Fibroblast of villous mesenchyme (primary cell): Measurements from ENCODE around the gene TNFRSF1B. TPM values are rescaled to one million over a fixed set of nuclear protein-coding genes. Genes with fewer than 3 reads are reported as not detected.

Experiments
- DNase-seq: peaks from one replicate; pipeline ENCODE4 v3.0.0-alpha.2; 2010; ENCODE audit warnings: low read depth
- H3K4me3 ChIP-seq: 2 replicates; pipeline ENCODE4 v1.5.1; 2011; ENCODE audit warnings: low read depth, mild to moderate bottlenecking, low read length
- total RNA-seq: library from RNA; depleted of rRNA; stranded (reverse); fragments of >200 nt; gene quantifications from 2 replicates; pipeline ENCODE4 v1.2.3, GENCODE V29; 2012
- TF ChIP-seq, protein P1 (sequence below): IDR thresholded peaks from 2 replicates; pipeline ENCODE4 v1.5.1; 2012; ENCODE audit warnings: low read depth, mild to moderate bottlenecking, low read length; ENCODE audit not compliant: insufficient read depth

The TNFRSF1B gene
- total RNA-seq, 1 donor, result 25.9 TPM

- TF ChIP-seq, protein P1, sequence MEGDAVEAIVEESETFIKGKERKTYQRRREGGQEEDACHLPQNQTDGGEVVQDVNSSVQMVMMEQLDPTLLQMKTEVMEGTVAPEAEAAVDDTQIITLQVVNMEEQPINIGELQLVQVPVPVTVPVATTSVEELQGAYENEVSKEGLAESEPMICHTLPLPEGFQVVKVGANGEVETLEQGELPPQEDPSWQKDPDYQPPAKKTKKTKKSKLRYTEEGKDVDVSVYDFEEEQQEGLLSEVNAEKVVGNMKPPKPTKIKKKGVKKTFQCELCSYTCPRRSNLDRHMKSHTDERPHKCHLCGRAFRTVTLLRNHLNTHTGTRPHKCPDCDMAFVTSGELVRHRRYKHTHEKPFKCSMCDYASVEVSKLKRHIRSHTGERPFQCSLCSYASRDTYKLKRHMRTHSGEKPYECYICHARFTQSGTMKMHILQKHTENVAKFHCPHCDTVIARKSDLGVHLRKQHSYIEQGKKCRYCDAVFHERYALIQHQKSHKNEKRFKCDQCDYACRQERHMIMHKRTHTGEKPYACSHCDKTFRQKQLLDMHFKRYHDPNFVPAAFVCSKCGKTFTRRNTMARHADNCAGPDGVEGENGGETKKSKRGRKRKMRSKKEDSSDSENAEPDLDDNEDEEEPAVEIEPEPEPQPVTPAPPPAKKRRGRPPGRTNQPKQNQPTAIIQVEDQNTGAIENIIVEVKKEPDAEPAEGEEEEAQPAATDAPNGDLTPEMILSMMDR, result no peak
- DNase-seq, result no peak
- H3K4me3 ChIP-seq, result no peak overlapping the region
Measured at GRCh38 chr1:12159816-12160215, 7.0 kb upstream of the TNFRSF1B start.

DNA sequence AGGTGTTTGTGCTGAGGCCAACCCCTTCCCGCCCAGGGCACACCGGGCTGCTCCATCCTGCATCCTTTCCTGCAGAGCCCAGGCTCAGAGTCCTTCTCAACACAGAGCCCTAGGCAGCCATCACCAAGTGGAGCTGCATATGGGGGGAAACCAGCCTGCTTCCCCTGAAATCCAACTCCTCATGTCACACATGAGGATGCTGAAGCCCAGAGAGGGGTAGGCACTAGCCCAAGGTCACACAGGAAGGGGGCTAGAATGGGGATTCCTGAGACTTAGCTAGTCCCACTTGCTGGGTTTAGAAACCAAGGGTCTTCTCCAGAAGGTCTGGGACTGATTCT, 5.5 kb upstream of the TNFRSF1B start:
- TF ChIP-seq, protein P1, result no peak
- DNase-seq, result no peak

GRCh38 chr1:12161662-12162458, 4.9 kb upstream of the TNFRSF1B start:
- H3K4me3 ChIP-seq, result no peak overlapping the region
- TF ChIP-seq, protein P1, result no peak
- DNase-seq, result peak; percentile 94

More for the DNA sequence above, 5.5 kb upstream of the TNFRSF1B start:
- H3K4me3 ChIP-seq, result no peak overlapping the region

DNA sequence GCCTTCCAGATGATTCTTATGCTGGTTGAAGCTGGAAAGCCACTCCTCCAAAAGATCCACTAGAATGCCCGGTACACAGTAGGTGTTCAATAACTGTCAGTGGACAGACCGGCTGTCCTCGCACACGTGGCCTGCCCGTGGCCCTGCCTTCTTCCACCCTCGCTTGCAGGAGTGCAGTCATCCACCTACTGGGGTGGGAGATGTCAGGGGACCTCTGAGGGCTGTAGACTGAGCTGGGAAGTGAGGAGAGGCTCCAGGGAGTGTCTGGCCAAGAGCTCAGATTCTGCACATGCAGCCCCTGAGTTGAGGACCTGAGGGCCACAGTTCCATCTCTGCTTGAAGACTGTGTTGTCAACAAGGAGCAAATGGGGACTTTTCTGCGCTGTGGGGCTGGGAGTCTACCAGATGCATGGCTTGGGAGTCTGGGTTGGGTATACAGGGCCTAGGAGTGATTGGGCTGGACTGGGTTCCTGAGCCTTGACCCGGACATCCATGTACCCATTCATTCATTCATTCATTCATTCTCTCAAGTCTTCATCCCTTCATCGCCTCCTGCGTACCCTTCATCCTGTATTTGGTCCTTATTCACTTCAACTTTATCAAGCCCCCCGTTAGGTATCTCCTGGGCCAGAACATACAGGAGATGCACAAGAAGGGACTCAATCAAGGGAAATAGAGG, 4.2 kb upstream of the TNFRSF1B start:
- TF ChIP-seq, protein P1, result no peak
- DNase-seq, result no peak
- H3K4me3 ChIP-seq, result no peak overlapping the region

- no peak for DNase-seq
- TF ChIP-seq, protein P1, result no peak
- no peak overlapping the region for H3K4me3 ChIP-seq
Measured at GRCh38 chr1:12163210-12163609, 3.6 kb upstream of the TNFRSF1B start.

DNA sequence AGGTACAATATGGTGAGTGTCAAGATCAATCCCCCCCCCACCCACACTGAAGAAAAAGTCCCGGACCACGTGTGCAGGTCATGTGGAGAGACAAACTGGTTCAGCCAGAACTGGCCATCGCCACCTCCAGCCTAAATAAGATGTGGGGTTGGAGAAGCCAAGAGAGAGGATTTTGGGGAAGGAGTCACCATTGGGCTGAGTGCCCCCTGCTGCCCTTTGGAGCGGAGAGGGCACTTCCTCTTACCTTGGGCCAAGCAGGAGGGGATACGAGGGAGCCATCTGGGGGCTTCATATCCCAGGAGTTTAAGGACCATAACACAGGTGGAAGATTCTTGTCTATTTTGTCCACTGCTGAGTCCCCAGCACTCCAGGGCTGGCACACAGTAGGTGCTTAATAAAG, 2.6 kb upstream of the TNFRSF1B start:
- H3K4me3 ChIP-seq, result no peak overlapping the region
- DNase-seq, result no peak
- TF ChIP-seq, protein P1, result no peak
